ENCODE results near the gene SELENOT.
A peak's percentile ranks its signal among the peaks of the same experiment; 100 is the strongest.
"Not testable (repeated sequence)": the region's sequence is repeated elsewhere in the genome, so short reads cannot be mapped to it uniquely, and the experiment has no call there.

The SELENOT gene

DNA sequence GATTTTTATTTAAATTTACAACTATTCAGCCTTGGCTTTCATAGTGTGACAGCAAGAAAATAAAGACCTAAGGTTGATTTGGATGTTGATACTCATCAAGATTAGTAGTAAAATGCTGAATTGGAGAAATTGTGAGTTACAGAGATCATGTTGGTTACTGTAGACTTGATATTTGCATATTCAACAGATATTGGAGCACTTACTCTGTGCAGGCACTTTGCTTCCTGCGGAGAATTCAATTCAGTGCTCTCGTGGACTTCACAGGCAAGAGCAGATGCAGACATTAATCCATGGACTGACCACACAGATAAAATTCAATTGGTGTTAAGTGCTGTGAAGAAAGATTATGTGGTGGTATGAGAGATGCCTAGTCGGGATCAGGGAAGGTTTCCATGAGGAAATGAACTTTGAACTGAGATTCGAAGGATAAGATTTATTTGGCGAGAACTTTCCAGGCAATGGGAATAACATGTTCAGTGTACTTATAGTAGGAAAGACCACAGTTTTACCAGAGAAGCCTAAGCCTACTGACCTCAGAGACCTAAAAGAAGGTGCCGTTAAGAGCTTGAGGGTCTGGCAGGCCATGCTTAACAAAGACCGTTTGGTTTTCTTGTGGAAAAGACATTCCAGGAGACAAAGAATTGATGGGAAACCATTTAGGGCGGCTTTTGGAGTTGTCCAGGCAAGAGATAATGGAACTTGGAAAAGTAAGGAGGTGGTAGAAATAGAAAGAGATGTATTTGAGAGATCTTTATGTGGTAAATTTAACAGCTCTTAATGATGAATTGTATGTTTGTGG is 4.3 kb downstream of the SELENOT start:
- peak; percentile 21 for DNase-seq (ENCODE audit: low read depth)

DNA sequence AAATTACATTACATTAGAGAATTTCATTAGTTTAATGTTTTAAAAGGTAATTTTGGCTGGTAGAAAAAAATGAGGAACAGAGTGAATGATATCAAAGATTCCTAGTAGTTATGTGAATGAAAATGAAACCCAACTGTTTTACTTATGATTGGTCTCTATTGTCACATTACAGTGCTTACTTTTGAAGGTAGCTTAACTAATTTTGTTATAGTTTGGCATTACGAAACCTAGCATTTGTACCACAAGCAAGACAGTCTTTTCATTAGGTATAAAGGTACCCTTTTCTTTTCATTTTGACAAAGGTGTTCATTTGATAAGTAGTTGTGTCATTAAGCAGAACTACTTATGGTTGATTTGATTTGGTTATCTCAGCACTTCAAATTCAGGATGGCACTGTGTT is 6.9 kb downstream of the SELENOT start:
- no peak for DNase-seq (ENCODE audit: low read depth)

DNA sequence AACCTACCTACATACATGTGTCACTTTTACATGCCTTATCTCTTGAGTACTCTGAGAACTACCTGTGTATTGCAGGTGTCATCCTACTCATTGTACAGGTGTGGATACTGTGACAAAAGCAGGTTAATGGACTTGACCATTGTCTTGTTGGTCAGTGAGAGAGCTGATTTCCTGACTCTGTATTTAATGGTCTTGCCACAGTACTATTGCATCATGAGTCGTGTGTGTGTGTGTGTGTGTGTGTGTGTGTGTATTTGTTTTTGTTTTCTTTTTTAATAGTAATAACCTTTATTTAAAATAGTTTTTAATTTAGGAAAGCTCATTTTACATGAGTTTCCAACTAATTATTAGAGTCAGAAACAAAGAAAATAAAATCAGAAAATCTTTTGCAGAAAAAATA is 7.7 kb downstream of the SELENOT start:
- DNase-seq (ENCODE audit: low read depth): peak; percentile 46

DNA sequence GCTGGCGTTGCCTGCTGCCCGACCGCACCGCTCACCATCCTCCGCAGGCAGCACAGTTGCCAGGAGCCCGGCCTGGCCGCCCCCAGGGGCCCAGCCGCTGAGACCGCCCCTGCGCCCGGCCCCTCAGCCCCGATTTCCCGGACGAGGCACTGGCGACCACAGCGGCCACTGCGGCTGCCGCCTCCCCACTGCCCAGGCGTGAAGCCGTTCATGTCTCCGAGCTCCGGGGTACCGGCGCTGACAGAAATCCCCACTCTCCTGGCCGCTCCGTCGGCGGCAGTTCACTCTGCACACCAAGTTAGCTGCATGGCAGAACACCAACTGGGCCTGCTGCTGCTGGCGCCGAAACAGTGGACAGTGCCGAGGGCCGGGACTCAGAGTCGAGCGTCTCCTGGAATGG is 8.5 kb downstream of the SELENOT start:
- DNase-seq (ENCODE audit: low read depth): no peak

DNA sequence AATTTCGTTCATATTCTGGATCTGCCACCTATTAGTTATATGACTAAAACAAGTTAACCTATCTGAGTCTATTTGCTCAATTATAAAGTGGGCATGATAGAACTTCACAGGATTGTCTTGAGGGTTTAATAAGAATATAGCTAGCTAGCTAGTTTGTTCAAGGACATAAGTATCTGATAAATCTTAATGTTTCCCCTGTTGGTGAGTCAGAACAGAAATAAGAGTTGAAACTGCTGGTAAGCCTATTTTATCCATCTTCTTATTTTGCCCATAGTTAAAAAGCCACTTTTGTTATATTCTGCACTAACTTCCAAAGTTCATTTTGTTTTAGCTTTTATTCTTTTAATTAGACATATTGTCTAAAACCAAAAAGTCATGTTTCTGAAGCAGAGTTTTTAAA is 9.4 kb downstream of the SELENOT start:
- DNase-seq (ENCODE audit: low read depth): no peak

DNA sequence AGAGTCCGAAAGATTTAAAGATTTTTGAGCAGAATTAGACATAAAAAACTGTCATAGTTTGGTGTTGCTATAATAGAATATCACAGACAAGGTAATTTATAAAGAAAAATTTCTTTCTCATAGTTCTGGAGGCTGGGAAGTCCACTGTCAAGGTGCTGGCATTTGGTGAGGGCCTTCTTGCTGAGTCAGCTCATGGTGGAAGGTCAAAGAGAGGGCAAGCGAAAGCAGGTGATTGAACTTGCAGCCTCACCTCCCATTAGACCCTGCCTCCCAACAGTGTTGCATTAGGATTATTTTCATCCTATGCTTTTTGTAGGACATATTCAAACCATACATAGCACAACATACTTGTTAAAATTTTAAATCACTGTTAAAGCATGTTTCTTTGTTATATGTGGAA is 9.9 kb downstream of the SELENOT start:
- DNase-seq (ENCODE audit: low read depth): no peak

DNA sequence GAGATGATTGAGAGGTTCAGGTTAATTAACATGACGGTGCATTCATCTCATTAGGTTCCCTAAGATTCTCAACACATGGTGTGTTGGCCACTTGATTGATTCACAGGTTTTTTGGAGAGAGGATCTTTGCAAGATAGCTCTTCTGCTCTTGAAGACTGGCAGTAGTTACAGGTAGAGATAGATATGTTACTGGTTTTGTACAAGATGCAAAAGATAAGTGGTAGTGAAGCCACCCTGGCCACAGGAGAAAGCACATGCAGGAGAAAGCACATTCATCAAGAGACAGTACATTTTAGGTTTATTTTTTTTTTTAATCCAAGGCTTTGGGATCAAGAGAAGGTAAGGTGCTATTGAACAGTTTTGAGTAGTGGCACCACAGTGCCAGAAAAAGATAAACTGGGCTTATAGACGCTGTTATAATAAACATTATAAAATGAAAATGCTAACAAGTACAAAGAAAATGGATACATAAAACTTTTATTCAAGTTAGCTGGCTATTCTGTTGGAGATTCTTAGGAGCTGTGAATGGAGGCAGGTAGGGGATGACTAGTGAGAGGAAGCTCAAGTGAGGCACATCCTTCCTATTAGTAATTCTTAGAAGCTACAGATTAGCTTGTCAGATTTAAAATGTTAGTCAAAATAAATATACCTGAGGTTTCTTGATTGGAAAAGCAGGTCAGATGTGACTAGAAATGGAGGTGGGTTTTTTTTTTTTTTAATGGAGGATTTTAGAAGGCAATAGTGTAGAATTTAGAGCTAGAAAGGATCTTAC is 10.8 kb downstream of the SELENOT start:
- DNase-seq (ENCODE audit: low read depth): no peak

DNA sequence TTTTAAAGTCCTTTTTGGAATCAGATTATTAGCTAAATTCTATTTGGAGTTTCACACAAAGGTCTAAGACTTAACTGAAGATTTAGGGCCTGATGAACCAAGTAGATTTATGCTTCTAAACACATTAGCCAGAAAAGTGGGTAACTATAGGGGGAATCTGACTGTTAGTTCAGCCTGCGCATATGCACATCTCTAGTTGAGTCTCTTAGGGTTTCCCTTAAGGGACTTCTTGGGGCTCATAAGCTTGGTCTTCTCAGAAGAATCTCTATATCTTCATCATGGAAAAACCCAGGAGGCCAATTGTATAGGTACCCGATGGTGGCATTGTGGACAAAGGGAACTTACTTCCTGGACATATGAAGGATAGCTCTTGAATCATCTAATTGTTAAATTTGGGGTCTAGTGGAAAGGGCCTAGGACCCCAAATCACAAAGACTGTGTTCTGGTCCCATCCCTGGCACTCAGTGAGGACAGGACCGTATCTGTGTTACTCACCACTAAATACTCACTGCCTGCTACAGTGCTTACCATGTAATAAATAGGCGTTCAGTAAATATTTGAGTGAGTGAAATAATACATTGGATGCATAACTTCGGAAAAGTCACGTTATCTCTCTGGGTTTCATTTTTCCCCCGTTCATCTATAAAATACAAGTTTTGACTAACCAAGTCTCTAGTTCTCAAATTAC is 17.0 kb downstream of the SELENOT start:
- DNase-seq (ENCODE audit: low read depth): no peak

DNA sequence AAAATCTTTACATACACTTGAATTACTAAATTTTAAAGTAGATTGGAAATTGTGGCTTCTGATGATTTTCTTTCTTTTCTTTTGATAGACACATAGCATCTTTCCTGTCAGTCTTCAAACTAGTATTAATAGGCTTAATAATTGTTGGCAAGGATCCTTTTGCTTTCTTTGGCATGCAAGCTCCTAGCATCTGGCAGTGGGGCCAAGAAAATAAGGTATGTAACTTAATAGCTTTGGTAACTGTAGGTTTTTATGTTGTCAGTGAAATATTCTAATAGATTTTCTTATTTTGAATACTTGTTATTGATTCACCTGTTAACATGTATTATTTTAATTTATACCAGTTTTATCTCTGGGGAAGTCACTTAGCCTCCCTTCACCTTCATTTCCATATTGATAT is 19.8 kb downstream of the SELENOT start:
- not testable (repeated sequence) for DNase-seq (ENCODE audit: low read depth)

DNA sequence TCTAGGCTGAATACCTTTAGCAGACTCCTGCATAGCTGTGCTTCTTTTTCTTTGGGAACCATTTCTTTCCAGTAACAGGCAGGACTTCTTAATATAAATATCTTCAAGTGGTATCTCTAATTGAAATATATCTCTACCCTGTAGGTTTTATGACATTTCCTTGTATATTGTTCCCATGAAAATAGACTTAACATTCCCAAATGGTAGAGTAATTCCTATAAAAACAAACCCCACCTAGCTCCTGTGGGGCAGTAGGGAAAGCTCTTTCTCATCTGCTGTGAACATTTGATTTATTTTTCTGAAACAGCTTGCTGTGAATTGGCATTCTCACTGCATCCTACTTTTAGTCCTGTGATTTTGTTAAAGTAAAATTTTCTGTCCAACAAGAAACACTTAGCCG is 20.8 kb downstream of the SELENOT start:
- DNase-seq (ENCODE audit: low read depth): no peak

DNA sequence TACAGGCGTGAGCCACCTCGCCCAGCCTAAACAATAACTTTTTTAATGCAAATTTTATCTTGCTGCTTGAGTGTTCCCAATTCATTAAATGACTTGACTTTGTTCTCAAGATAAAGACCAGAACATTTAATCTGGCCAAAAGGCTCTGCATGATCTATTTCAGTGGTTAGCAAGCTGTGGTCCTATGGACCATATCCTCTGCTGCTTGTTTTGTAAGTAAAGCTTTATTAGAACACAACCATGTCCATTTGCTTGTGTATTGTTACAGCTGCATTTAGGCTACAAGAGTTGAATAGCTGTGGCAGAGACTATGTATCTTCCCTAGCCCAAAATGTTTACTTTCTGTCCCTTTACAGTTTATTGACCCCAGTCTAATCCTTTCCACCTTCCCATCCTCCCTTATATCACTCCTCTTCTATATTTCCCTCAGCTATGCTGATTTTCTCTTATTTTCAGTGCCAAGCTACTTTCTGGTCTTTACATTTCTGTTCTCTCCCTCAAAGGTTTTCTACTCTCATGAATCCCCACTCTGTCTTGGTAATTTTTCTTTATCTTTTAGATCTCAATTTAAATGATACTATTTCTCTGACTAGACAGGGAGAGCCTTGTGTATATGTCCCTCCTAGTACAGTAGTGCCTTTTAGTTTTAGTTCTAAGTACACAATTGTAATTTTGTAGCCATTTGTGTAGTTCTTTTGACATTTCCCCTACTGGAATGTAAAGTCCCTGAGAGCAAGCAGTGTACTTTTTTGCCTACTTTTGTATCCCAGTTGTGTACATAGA is 23.2 kb downstream of the SELENOT start:
- DNase-seq (ENCODE audit: low read depth): peak; percentile 53

DNA sequence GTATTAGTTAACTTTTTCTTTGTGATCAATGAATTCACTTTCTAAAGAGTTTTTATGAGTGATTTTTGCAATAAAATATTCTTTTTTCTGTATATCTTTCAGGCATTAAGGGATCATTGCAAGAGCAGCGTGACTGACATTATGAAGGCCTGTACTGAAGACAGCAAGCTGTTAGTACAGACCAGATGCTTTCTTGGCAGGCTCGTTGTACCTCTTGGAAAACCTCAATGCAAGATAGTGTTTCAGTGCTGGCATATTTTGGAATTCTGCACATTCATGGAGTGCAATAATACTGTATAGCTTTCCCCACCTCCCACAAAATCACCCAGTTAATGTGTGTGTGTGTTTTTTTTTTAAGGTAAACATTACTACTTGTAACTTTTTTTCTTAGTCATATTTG is 24.4 kb downstream of the SELENOT start:
- peak; percentile 94 for DNase-seq (ENCODE audit: low read depth)

DNA sequence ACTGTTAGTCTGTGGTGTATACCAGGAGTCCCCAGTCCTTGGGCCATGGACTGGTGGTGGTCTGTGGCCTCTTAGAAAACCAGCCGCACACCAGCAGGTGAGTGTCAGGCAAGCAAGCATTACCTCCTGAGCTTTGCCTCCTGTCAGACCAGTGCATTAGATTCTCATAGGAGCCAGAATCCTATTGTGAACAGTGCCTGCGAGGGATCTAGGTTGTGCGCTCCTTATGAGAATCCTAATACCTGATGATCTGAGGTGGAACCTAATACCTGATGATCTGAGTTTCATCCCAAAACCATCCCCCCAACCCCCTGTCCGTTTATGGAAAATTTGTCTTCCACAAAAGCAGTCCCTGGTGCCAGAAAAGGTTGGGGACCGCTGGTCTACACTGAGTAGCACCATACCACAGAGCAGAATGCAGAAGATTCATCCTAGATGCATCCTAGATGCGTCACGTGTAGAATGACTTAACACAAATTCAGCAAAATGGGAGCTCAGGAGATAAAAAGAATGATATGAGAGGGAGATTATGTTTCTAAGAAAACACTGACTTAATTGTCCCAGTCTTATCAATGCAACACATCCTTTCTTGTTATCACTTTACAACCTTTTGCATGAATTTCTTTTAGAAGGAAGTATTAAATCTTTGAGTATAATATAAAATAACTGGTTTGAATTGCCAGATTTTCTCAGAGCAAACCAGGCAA is 28.5 kb downstream of the SELENOT start:
- no peak for DNase-seq (ENCODE audit: low read depth)

DNA sequence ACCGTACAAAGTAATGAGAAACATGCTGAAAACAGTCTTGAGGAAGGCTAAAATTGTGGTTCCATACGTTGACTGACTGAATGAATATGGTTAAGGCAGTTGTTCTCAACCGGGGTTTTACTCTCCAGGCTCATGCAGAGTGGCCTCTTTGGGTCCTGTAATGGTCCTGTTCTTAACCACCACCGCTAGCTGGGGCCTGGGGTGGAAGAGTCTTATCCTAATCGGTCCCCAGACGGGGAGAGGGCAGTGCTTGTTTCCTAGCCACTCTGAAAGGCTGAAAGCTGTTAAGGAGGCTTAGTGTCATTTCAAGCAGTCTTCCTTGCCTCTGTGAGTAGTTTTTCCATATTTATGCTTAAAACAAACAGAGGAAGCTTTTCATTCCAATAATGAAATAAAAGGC is 32.0 kb downstream of the SELENOT start:
- DNase-seq (ENCODE audit: low read depth): no peak

DNA sequence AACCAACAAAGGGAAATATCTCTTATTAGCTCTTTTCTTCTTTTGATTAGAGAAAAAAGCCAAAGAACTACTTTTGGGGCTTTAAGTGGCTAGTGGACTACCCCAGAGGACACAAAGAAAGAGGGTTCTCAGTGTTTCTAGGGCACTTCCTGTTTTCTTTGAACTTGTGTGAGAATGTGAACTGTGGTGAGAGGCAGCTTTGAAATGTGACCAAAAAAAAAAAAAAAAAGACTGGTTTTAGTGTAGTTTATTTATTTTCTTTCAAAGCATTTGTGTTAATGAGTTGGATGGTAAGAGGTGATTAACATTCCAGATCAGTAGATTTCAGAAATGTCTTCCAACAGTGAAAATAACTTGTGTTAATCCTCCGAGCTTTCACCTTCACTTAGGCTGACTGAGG is 32.4 kb downstream of the SELENOT start:
- DNase-seq (ENCODE audit: low read depth): no peak

DNA sequence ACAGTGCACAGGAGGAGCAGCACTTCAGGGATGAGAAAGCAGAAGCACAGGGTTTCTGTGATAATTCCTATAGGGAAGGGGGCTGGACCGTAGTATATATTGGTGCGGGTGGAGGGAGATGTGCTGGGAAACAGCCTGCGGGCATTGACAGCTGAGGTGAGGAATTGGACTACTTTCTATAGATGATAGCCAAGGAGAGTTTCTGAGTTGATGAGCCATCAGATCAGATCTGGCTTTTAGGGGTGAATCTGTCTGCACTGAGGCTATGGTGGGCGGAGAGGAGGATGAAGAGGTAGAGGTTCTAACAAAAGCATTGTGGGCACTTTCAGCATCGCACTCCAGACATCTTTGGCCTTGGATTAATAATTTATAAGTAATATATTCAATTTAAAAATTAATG is 33.1 kb downstream of the SELENOT start:
- DNase-seq (ENCODE audit: low read depth): no peak

DNA sequence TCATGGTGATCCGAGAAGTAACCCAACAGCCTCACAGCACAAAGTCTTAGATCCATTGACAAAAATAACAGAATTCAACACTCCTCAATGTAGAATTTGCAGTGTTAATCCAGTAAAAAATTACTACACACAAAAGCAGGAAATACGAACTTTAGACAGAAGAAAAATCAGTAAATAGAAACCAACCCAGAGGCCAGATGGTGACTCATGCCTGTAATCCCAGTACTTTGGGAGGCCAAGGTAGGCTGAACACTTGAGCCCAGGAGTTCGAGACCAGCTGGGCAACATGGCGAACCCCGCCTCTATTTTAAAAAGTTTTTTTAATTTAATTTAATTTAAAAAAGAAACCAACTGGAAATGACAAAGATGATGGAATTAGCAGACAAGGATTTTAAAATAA is 36.1 kb downstream of the SELENOT start:
- DNase-seq (ENCODE audit: low read depth): no peak

DNA sequence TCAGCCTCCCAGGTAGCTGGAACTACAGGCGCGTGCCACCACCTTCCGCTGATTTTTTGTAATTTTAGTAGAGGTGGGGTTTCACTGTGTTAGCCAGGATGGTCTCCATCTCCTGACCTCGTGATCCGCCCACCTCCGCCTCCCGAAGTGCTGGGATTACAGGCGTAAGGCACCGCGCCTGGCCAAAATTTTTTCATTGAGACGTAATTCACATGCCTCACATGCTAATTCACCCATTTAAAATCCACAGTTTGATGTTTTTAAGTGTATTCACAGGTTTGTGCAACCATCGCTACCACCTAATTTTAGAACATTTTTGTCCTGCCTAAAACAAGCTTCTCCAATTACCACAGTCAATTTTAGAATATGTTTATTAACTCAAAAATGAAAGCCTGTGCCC is 37.1 kb downstream of the SELENOT start:
- no peak for DNase-seq (ENCODE audit: low read depth)

DNA sequence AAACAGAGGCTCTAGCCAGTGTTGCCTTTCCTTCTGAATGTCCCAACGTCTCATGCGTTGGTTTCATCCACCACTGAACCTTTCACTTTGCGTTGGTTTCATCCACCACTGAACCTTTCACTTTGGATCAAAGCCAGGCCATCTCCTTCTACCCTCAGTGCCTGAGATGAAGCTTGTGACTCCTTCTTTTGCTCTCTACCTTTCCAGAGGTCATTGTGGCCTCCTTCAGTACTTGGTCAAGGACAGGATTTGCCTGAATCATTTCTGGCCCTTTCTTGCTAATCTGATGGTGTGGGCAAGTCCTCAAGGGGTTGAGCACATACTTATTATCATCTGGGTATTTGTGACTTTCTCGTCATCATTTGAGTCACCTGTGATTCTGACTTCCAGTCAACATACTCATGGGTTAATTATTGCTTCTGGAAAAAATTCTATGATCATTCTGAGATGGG is 50.0 kb downstream of the SELENOT start:
- no peak for DNase-seq (ENCODE audit: low read depth)

DNA sequence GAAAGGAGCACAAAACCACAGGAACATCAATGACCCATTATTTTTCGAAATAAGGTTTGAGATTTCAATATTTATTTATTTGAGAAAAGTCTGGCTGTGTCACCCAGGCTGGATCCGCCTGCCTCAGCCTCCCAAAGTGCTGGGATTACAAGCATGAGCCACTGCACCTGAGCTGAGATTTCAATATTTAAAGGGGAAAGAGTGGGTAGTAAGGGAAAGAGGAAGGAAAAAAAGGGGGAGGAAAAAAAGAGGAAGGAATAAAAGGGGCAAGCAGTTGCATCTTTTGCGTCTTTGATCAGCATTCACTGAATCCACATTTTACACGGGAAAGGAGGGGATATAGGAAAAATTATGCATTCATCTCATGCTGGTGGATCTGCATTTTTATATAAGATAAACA is 53.2 kb downstream of the SELENOT start:
- DNase-seq (ENCODE audit: low read depth): no peak

DNA sequence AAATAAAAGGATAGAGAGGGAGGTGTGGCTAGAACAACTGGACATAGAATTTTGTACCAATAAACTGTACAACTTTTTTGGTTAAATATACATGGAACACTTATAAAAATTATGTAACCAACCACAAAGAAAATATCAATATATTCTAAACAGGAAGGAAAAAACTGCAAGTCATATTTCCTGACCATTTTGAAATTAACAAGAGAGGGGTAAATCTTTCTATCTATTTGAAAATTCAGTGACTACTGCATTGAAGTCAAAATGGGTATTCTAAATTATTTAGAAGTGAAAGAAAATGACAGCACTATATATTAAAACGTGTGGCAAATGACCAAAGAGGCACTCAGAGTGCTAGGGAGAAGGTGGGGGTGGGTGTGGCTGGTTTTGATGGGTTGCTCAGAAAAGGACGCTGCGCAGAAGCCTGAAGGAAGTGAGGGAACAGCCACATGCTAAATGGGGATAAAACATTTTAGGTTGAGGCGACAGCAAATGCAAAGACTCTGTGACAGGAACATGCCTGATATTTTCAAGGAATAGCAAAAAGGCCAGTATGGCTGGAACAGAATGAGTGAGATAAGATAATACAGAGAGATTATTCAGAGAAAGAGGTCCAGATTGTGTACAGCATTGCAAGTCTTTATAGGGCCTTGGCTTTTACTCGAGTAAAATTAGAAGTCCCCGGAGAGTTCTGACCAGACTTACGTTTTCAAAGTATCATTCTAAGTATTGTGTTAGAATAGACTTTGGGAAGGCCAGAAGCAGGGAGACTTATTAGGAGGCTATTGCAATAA is 59.5 kb downstream of the SELENOT start:
- no peak for DNase-seq (ENCODE audit: low read depth)

All from amniotic epithelial cell (primary cell).